Lower lobe of right lung (tissue), 2 donors: ENCODE data around the gene CAMK2D. TPM values are rescaled to one million over a fixed set of nuclear protein-coding genes. Genes with fewer than 3 reads are reported as not detected.
A peak's percentile ranks its signal among the peaks of the same experiment; 100 is the strongest.

Experiments
- ATAC-seq, 2 donors: fragments of 200-7000 bp; cut with Tn5 transposase; one replicate each; pipeline ENCODE4 v1.9.1; 2020 to 2022; ENCODE audit warnings: mild to moderate bottlenecking in 2 of 2, moderate library complexity in 2 of 2
- DNase-seq: peaks from one replicate; pipeline ENCODE4 v3.0.0-alpha.2; 2020
- H3K27ac ChIP-seq: fragments of 200-600 bp; one replicate; pipeline ENCODE4 v1.8.0; 2022
- H3K27me3 ChIP-seq: fragments of 200-600 bp; one replicate; pipeline ENCODE4 v1.8.0; 2022; ENCODE audit warnings: low read depth
- H3K36me3 ChIP-seq: fragments of 200-600 bp; one replicate; pipeline ENCODE4 v1.8.0; 2022; ENCODE audit warnings: mild to moderate bottlenecking
- H3K4me1 ChIP-seq: fragments of 200-600 bp; one replicate; pipeline ENCODE4 v1.8.0; 2022
- H3K4me3 ChIP-seq: fragments of 200-600 bp; one replicate; pipeline ENCODE4 v1.8.0; 2022; ENCODE audit warnings: mild to moderate bottlenecking
- H3K9me3 ChIP-seq: fragments of 200-600 bp; one replicate; pipeline ENCODE4 v1.8.0; 2022
- CTCF ChIP-seq: fragments of 200-600 bp; IDR thresholded peaks from one replicate; pipeline ENCODE4 v1.8.0; 2022; ENCODE audit warnings: antibody characterized with exemption, mild to moderate bottlenecking
- intact Hi-C: fragments of 100-400 bp; cut with DNase I; formaldehyde crosslinking; loops from one replicate; pipeline ENCODE4 v1.11.0; 2022
- total RNA-seq: library from RNA; stranded (reverse); fragmentation: NEBNext Ultra II Directional; extraction: Animal tissue kit (Norgen Biotek cat#: 25700); gene quantifications from one replicate; pipeline ENCODE4 v1.2.1, GENCODE V29; 2021
- donor health status: DM: no; HTN: yes; CAD: no; lungs with severe emphysema.

The CAMK2D gene
- total RNA-seq, 1 donor from 2014 or later = 40.7 TPM

GRCh38 chr4:113547487-113548042 lies 214.0 kb downstream of the CAMK2D start:
- Histone ChIP-seq H3K27ac (peak overlapping the region; percentile 5), H3K36me3 (peaks cover 8% of the 10 kb centered on the region), H3K27me3 (no peaks in the 10 kb centered on the region), H3K4me1 (peaks cover 15% of the 10 kb centered on the region), H3K9me3 (no peaks in the 10 kb centered on the region), H3K4me3 (no peak overlapping the region)
- intact Hi-C loops = loop anchor here (5.0 kb wide), 1 partner anchor 215 kb away; the partner anchor contains the start of gene CAMK2D
- peak; percentile 88 for DNase-seq
- peak; percentile 99 to 100 for ATAC-seq
- TF ChIP-seq CTCF = peak; percentile 98

GRCh38 chr4:113541933-113542332 lies 219.6 kb downstream of the CAMK2D start:
- no peaks in the 10 kb centered on the region for H3K4me1 ChIP-seq
- H3K36me3 ChIP-seq = no peaks in the 10 kb centered on the region
- intact Hi-C loops = no loop called here
- DNase-seq (no peak), ATAC-seq (no peak)
- no peak overlapping the region for H3K4me3 ChIP-seq
- no peak for TF ChIP-seq CTCF
- no peaks in the 10 kb centered on the region for H3K27me3 ChIP-seq
- H3K9me3 ChIP-seq = no peaks in the 10 kb centered on the region
- H3K27ac ChIP-seq = no peak overlapping the region

- Histone ChIP-seq H3K27me3 (no peaks in the 10 kb centered on the region), H3K27ac (no peak overlapping the region), H3K36me3 (no peaks in the 10 kb centered on the region), H3K4me1 (no peaks in the 10 kb centered on the region), H3K4me3 (no peak overlapping the region), H3K9me3 (no peaks in the 10 kb centered on the region)
- TF ChIP-seq CTCF = no peak
- no peak for DNase-seq
- intact Hi-C loops = no loop called here
- ATAC-seq = no peak
Observed at GRCh38 chr4:113540859-113541258, 220.7 kb downstream of the CAMK2D start.

- ATAC-seq (peak in 1 of 2 donors; percentile 9), DNase-seq (no peak)
- H3K4me1 ChIP-seq = no peaks in the 10 kb centered on the region
- H3K27ac ChIP-seq = no peak overlapping the region
- H3K9me3 ChIP-seq = no peaks in the 10 kb centered on the region
- H3K36me3 ChIP-seq = peaks cover 4% of the 10 kb centered on the region
- H3K4me3 ChIP-seq = no peak overlapping the region
- TF ChIP-seq CTCF = no peak
- no peaks in the 10 kb centered on the region for H3K27me3 ChIP-seq
- intact Hi-C loops = no loop called here
Observed at GRCh38 chr4:113539408-113539807, 222.1 kb downstream of the CAMK2D start.

- DNase-seq = no peak
Observed at GRCh38 chr4:113537628-113538027, 223.9 kb downstream of the CAMK2D start.

More at GRCh38 chr4:113537628-113538027, 223.9 kb downstream of the CAMK2D start:
- Histone ChIP-seq H3K9me3 (no peaks in the 10 kb centered on the region), H3K27me3 (no peaks in the 10 kb centered on the region), H3K4me3 (no peak overlapping the region), H3K36me3 (peaks cover 4% of the 10 kb centered on the region), H3K27ac (no peak overlapping the region), H3K4me1 (no peaks in the 10 kb centered on the region)
- no peak for TF ChIP-seq CTCF
- intact Hi-C loops = no loop called here
- no peak for ATAC-seq
